Skeletal muscle tissue (tissue), 4 donors: ENCODE data around the gene RNASE13. TPM values are rescaled to one million over a fixed set of nuclear protein-coding genes. Genes with fewer than 3 reads are reported as not detected.
"Not testable (repeated sequence)": the region's sequence is repeated elsewhere in the genome, so short reads cannot be mapped to it uniquely, and the experiment has no call there.

ENCODE experiments used
- H3K27ac ChIP-seq: one replicate; pipeline ENCODE4 v1.7.0; 2013; ENCODE audit warnings: mild to moderate bottlenecking, low read depth, low read length, inconsistent platforms
- H3K27me3 ChIP-seq, 3 donors: one replicate each; pipeline ENCODE4 v1.7.0; 2013; ENCODE audit warnings: low read length in 3 of 3; ENCODE audit not compliant: control insufficient read depth in 3 of 3, insufficient read depth in 3 of 3
- H3K36me3 ChIP-seq, 3 donors: one replicate each; pipeline ENCODE4 v1.7.0; 2013; ENCODE audit warnings: low read length in 3 of 3; ENCODE audit not compliant: control insufficient read depth in 3 of 3, insufficient read depth in 3 of 3
- H3K4me1 ChIP-seq, 3 donors: one replicate each; pipeline ENCODE4 v1.7.0; 2013; ENCODE audit warnings: low read length in 3 of 3, mild to moderate bottlenecking in 3 of 3; ENCODE audit not compliant: control insufficient read depth in 3 of 3, insufficient read depth in 3 of 3
- H3K4me3 ChIP-seq, 3 donors: one replicate each; pipeline ENCODE4 v1.7.0; 2013; ENCODE audit warnings: low read length in 3 of 3
- H3K9ac ChIP-seq, 3 donors: one replicate each; pipeline ENCODE4 v1.7.0; 2013; ENCODE audit warnings: low read length in 3 of 3, mild to moderate bottlenecking in 3 of 3, moderate library complexity in 2 of 3, low read depth in 1 of 3
- H3K9me3 ChIP-seq, 3 donors: one replicate each; pipeline ENCODE4 v1.7.0; 2013; ENCODE audit warnings: low read length in 3 of 3; ENCODE audit not compliant: control insufficient read depth in 3 of 3
- total RNA-seq: library from RNA; depleted of rRNA; stranded (reverse); fragments of >200 nt; gene quantifications from one replicate; pipeline ENCODE4 v1.2.3, GENCODE V29; 2014
- donor health status: Osteomylitis.

The RNASE13 gene
- total RNA-seq, 1 donor from 2014 or later: not detected

DNA sequence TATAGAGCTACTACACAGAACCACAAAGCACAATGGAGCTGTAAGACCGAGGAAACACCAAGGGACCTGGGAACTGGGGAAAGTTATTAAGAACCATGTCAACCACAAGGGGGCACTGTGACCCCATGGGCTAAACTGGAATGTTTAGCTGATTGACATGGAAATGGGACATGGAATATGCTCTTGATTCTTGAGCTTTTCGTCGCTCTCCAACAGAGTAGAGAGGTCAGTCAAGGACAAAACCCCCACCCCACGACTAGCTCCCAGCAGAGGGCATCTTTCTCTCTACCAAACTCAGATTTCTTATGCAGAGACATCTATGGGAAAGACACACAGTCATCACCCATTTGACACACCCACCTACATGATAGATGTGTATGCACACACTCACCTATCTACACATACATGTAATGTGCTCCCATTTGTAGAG, 19.8 kb downstream of the RNASE13 start:
- no peaks in the 10 kb centered on the region for H3K27me3 ChIP-seq
- peak overlapping the region; percentile 43 for H3K27ac ChIP-seq
- H3K4me1 ChIP-seq: peaks cover 45 to 53% (median 46%) of the 10 kb centered on the region in 3 donors
- no peaks in the 10 kb centered on the region for H3K9me3 ChIP-seq
- H3K4me3 ChIP-seq: peak overlapping the region in 2 of 3 donors; percentile 0 to 30
- peaks cover 32 to 34% (median 33%) of the 10 kb centered on the region in 3 donors for H3K36me3 ChIP-seq
- peak overlapping the region in 1 of 3 donors; percentile 18 for H3K9ac ChIP-seq

DNA sequence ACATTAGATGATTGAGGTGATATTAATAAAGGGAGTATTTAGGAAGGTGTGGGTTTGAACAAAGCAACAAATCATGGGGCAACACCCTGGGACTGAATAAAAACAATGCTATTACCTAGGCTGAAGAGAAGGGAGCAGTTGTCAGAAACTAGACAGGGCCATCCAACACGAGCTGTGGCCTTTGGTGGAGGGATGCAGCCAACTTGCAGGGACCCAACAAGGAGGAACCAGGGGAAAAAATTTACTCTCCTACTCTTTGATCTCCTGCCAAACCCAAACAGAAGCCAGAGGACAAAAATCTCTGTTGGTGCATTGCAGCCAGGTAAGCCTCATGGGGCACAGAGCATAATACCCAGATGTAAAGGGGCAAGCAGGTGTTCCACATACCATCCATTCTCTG, 23.5 kb downstream of the RNASE13 start:
- Histone ChIP-seq H3K36me3 (no peaks in the 10 kb centered on the region), H3K27me3 (no peaks in the 10 kb centered on the region), H3K4me3 (no peak overlapping the region), H3K9ac (peak overlapping the region in 1 of 3 donors; percentile 8), H3K27ac (no peak overlapping the region), H3K9me3 (no peaks in the 10 kb centered on the region), H3K4me1 (peaks cover 13 to 17% (median 14%) of the 10 kb centered on the region in 3 donors)

DNA sequence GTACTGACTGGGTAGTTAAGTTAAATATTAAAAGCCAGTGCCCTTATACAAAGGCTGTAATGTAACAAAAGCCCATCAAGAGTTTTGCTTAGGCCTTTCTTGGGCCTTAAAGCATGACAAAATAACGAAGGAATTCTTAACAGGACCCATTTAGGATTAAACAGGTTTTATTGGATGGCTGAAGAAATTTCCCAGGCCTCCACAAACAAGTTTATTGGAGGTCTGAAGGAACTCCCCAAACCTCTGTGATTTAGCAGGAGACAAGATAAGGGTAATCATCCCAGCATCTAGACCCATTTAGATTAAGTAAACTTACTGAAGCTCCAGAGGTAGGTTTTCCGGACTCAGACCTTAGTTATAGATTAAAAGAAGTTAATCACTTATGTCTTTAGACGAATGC, 24.9 kb downstream of the RNASE13 start:
- H3K9me3 ChIP-seq, H3K27me3 ChIP-seq, H3K9ac ChIP-seq, H3K36me3 ChIP-seq, H3K4me3 ChIP-seq, H3K27ac ChIP-seq, H3K4me1 ChIP-seq: not testable (repeated sequence)

DNA sequence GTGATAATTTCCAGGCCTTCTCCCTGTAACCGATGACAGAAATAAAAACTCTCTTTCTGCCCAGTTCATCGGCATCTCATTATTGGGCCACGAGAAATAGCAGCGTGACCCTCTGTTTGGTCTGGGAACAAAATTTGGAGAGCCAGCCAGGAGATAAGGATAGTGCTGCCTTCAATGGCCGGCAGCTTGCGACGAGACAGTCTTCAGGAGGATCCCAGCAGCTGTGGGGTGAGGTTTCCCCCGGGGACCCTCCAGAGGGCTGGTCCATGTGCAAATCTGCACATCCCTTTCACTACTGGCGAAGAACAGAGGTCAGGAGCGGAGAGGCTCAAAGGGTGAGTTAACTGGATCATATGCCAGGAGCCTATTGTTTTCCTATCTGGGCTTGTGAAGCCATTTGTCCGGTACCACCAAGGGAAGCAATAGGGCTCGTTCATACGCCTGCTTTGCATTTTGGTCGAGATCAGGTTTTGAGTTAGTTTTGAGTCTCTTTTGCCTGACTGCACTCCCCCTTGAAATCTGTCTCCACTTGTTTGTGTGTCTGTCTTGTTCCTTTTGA, 30.7 kb downstream of the RNASE13 start:
- H3K9me3 ChIP-seq: no peaks in the 10 kb centered on the region
- no peak overlapping the region for H3K27ac ChIP-seq
- no peak overlapping the region for H3K4me3 ChIP-seq
- no peak overlapping the region for H3K9ac ChIP-seq
- H3K36me3 ChIP-seq: no peaks in the 10 kb centered on the region
- no peaks in the 10 kb centered on the region for H3K4me1 ChIP-seq
- H3K27me3 ChIP-seq: no peaks in the 10 kb centered on the region

DNA sequence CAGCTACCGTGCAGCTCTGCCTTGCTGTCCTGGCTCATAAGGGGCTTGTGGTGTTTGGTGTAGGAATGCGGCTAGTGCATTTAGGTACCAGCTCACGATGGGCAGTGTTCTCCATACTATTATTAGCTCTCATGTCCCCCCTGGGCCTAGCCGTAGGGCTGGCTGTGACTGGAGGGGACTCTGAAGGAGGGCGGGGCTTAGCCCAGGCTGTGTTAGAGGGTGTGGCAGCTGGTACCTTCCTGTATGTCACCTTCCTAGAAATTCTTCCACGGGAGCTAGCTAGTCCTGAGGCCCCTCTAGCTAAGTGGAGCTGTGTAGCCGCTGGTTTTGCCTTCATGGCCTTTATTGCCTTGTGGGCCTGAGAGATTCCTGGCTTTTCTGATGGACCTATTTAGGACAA, 33.4 kb downstream of the RNASE13 start:
- Histone ChIP-seq H3K9ac (no peak overlapping the region), H3K4me1 (no peaks in the 10 kb centered on the region), H3K27me3 (no peaks in the 10 kb centered on the region), H3K36me3 (peaks cover 5 to 14% (median 12%) of the 10 kb centered on the region in 3 donors), H3K27ac (no peak overlapping the region), H3K9me3 (no peaks in the 10 kb centered on the region), H3K4me3 (no peak overlapping the region)

DNA sequence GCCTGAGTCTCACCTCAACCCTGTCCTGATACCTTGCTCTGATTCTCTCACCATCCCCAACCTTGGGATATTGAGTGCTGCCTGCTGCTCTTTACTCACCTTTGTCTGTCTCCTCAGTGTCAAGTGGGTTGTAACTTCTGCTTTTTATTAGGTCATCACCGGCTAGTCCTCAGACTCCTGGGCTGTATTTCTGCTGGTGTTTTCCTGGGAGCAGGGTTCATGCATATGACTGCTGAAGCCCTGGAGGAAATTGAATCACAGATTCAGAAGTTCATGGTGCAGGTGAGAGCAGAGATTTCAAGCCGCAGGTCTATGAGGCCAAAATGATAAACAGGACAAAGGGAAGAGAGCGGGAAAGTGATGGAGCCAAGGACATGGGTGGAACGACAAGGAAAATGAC, 35.0 kb downstream of the RNASE13 start:
- Histone ChIP-seq H3K36me3 (peaks cover 21 to 30% (median 28%) of the 10 kb centered on the region in 3 donors), H3K27ac (no peak overlapping the region)

DNA sequence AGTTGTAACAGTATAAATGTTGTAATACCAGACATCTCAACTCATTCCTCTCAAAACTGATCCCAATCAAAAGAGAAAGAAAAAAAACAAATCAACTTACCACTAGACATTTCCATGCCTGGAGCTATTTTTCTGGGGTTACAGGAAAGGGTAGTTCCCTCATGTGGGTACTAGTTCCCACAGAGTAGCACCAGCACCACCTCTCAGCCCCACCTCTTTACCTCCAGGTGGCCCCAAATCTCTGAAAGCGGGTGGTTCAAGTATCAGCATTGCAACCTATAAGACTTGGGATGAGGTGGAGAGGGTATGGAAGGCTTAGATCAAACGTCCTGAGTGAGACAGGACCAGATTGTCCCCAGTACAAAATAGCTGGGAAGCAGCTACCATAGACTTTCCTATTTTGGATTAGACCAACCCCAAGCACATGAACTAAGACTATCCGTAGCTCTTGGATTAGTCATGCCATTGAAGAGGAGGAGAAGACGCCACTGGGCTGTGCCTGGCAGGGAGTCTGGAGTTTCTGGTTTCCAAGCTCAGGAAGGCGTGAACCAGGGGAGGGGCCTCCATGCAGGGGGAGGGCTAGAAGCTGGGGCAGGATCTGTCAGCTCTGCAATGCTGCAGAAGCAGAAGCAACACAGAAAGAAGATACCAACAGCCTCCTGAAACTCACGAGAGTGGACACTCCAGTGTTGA, 35.8 kb downstream of the RNASE13 start, which contains the start of gene SLC39A2:
Gene SLC39A2, plus strand, starts transcription at position 620 of the 693 bp plus-strand sequence. CDS start 154 bp downstream, outside the sequence.
- Histone ChIP-seq H3K9me3 (no peaks in the 10 kb centered on the region), H3K4me3 (no peak within 1 kb of the TSS), H3K9ac (no peak within 1 kb of the TSS), H3K36me3 (peaks cover 28 to 38% (median 36%) of the 10 kb centered on the region in 3 donors), H3K4me1 (no peaks in the 10 kb centered on the region), H3K27me3 (no peaks in the 10 kb centered on the region), H3K27ac (no peak within 1 kb of the TSS)

More for the DNA sequence above, 35.0 kb downstream of the RNASE13 start:
- H3K4me3 ChIP-seq: no peak overlapping the region
- H3K9ac ChIP-seq: no peak overlapping the region
- no peaks in the 10 kb centered on the region for H3K27me3 ChIP-seq
- H3K9me3 ChIP-seq: no peaks in the 10 kb centered on the region
- no peaks in the 10 kb centered on the region for H3K4me1 ChIP-seq

DNA sequence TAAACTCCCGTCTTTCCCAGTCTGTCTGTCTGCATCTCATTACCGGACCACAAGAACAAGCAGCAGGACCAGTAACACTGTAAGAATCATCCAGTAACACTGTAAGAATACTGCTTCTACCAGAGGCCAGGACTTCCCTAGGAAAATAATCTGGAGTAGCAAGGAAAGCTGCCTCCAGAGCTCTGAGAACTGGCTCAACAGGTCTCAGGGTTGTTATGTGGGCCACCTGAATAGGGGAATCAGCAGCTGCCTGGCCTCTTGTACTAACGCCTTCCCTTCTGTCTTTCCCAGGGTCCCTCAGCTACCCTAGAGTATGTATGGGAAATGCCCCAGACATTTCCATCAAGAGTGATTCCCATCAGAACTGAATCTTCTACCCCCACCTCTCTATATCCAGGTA, 36.5 kb downstream of the RNASE13 start:
- Histone ChIP-seq H3K36me3 (peaks cover 30 to 41% (median 37%) of the 10 kb centered on the region in 3 donors), H3K9me3 (no peaks in the 10 kb centered on the region), H3K4me3 (no peak overlapping the region), H3K4me1 (no peaks in the 10 kb centered on the region), H3K27ac (no peak overlapping the region), H3K27me3 (no peaks in the 10 kb centered on the region), H3K9ac (no peak overlapping the region)

DNA sequence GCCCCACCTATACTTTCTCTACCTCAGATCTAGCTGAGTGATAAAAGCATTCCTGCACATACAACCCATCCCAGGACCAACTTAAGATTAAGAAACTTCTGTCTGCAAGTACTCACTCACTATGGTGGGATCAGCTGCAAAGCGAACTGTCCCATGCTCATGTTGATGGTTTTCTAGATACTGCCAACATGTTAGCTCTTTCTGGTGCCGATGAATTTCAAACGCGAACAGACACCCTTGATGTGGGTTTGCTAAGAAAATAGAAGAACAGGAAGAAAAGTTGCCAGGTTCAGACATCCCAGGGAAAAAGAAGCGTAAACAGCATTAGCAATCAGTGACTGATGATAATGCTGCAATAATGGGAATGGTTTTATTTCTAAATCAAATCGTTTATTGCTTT, 37.0 kb downstream of the RNASE13 start:
- no peaks in the 10 kb centered on the region for H3K27me3 ChIP-seq
- H3K36me3 ChIP-seq: peaks cover 34 to 47% (median 43%) of the 10 kb centered on the region in 3 donors
- H3K4me3 ChIP-seq: no peak overlapping the region
- H3K27ac ChIP-seq: no peak overlapping the region
- no peaks in the 10 kb centered on the region for H3K9me3 ChIP-seq
- no peak overlapping the region for H3K9ac ChIP-seq
- H3K4me1 ChIP-seq: no peaks in the 10 kb centered on the region

DNA sequence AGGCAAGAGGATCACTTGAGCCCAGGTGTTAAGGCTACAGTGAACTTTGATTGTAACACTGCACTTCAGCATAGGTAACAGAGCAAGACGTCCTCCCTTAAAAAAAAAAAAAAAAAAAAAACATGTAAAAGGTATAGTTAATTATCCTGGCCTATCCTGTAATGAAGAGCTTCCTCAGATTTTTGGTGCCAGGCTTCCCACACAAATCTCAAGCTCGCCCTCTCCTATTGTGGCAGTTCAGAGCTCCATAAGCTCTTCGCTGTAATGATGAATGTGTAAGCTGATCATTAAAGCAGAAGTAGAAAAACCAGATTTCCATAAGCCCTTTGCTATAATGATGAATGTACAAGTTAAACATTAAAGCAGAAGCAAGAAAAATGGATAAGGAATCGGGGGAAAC, 37.5 kb downstream of the RNASE13 start:
- Histone ChIP-seq H3K36me3 (peaks cover 39 to 51% (median 47%) of the 10 kb centered on the region in 3 donors), H3K4me3 (no peak overlapping the region), H3K4me1 (peaks cover 0 to 3% (median under 1%) of the 10 kb centered on the region in 3 donors), H3K9ac (no peak overlapping the region), H3K27ac (no peak overlapping the region), H3K9me3 (no peaks in the 10 kb centered on the region), H3K27me3 (no peaks in the 10 kb centered on the region)
